ENCODE measurements around the gene LCOR. TPM values are rescaled to one million over a fixed set of nuclear protein-coding genes. Genes with fewer than 3 reads are reported as not detected.

Gene LCOR
- total and polyA plus RNA-seq, 2 of the 13 experiments (the other 11 are each of a cell fraction or from before 2014, with no cell fraction given) = 12.4 to 23.7 TPM

- TF ChIP-seq IRF9 (CRISPR knock-in tag; IDR thresholded peaks at IDR 0.05; ENCODE audit: borderline replicate concordance) = 0 out of 2 replicates have a peak, but pooled peaks have one; percentile 35
- TF ChIP-seq RAD21 (CRISPR knock-in tag; IDR thresholded peaks at IDR 0.05) = peak; percentile 26
- no peak for TF ChIP-seq RBM39 (IDR thresholded peaks at IDR 0.05; ENCODE audit: low read depth, low read length, poor library complexity, severe bottlenecking)
- TF ChIP-seq ZNF326 (CRISPR knock-in tag; IDR thresholded peaks at IDR 0.05; ENCODE audit: borderline replicate concordance) = no peak
- TF ChIP-seq ZBTB40 (IDR thresholded peaks at IDR 0.05) = no peak
- peak; percentile 20; the same call in 1 of the 2 replicates for TF ChIP-seq ZBTB40 (CRISPR knock-in tag; IDR thresholded peaks at IDR 0.05)
- no peak for TF ChIP-seq ETS1 (CRISPR knock-in tag; IDR thresholded peaks at IDR 0.05)
- no peak for TF ChIP-seq REXO4 (CRISPR knock-in tag; IDR thresholded peaks at IDR 0.05; ENCODE audit: borderline replicate concordance)
- TF ChIP-seq DR1 (CRISPR knock-in tag; IDR thresholded peaks at IDR 0.05) = no peak
- TF ChIP-seq SUZ12 (IDR thresholded peaks at IDR 0.05; ENCODE audit: low read depth, low read length) = no peak
- no peak; the same call in none of the 2 replicates for TF ChIP-seq ELF1 (CRISPR knock-in tag; IDR thresholded peaks at IDR 0.05)
- TF ChIP-seq HNRNPL (IDR thresholded peaks at IDR 0.05; ENCODE audit: low read depth, low read length) = no peak
- no peak for TF ChIP-seq ZNF446 (CRISPR knock-in tag; IDR thresholded peaks at IDR 0.05)
- TF ChIP-seq ZNF816 (CRISPR knock-in tag; IDR thresholded peaks at IDR 0.05; ENCODE audit: borderline replicate concordance) = no peak
- no peak for TF ChIP-seq GLI4 (CRISPR knock-in tag; IDR thresholded peaks at IDR 0.05; ENCODE audit: borderline replicate concordance)
- no peak for TF ChIP-seq ZNF550 (CRISPR knock-in tag; IDR thresholded peaks at IDR 0.05; ENCODE audit: borderline replicate concordance)
- no peak for TF ChIP-seq KLF13 (CRISPR knock-in tag; IDR thresholded peaks at IDR 0.05)
These were observed 11.0 kb downstream of the LCOR start (continued) for GRCh38 chr10:96842896-96843723.
